GM19023 (cell line): ENCODE measurements around the gene MS4A14.
"Not testable (repeated sequence)": the region's sequence is repeated elsewhere in the genome, so short reads cannot be mapped to it uniquely, and the experiment has no call there.

Experiments used
- ATAC-seq: cut with Tn5 transposase; IDR thresholded peaks from one replicate; pipeline ENCODE4 v1.9.1; 2021; ENCODE audit warnings: mild to moderate bottlenecking, moderate library complexity; ENCODE audit not compliant: unreplicated experiment

Gene MS4A14

GRCh38 chr11:60396382-60396781 lies at the start of gene MS4A14:
Gene MS4A14 (plus strand): TSS chr11:60396459. CDS start chr11:60396579, 120 bp downstream.
- no peak for ATAC-seq

- no peak for ATAC-seq
These were observed 49.0 kb upstream of the MS4A14 start for GRCh38 chr11:60347084-60347797.

- no peak for ATAC-seq
These were observed 48.1 kb upstream of the MS4A14 start for GRCh38 chr11:60348116-60348515.

- no peak for ATAC-seq
These were observed 46.3 kb upstream of the MS4A14 start for GRCh38 chr11:60349990-60350389.

- ATAC-seq = no peak
These were observed 38.5 kb upstream of the MS4A14 start for GRCh38 chr11:60357771-60358170.

- no peak for ATAC-seq
These were observed 35.6 kb upstream of the MS4A14 start for GRCh38 chr11:60360621-60361020.

GRCh38 chr11:60362241-60362640 lies 34.0 kb upstream of the MS4A14 start:
- ATAC-seq = no peak

- peak; percentile 60 for ATAC-seq
These were observed 32.5 kb upstream of the MS4A14 start for GRCh38 chr11:60363542-60364470.

- not testable (repeated sequence) for ATAC-seq
These were observed 29.9 kb upstream of the MS4A14 start for GRCh38 chr11:60366262-60366904.

GRCh38 chr11:60367009-60367408 lies 29.2 kb upstream of the MS4A14 start:
- ATAC-seq = peak; percentile 82

- ATAC-seq = no peak
These were observed 28.4 kb upstream of the MS4A14 start for GRCh38 chr11:60367896-60368295.

GRCh38 chr11:60370252-60370810 lies 25.9 kb upstream of the MS4A14 start:
- ATAC-seq = no peak

- no peak for ATAC-seq
These were observed 25.4 kb upstream of the MS4A14 start for GRCh38 chr11:60370811-60371298.

GRCh38 chr11:60371386-60371785 lies 24.9 kb upstream of the MS4A14 start:
- ATAC-seq = no peak

- ATAC-seq = no peak
These were observed 24.4 kb upstream of the MS4A14 start for GRCh38 chr11:60371854-60372253.

- ATAC-seq = no peak
These were observed 23.5 kb upstream of the MS4A14 start for GRCh38 chr11:60372767-60373166.

GRCh38 chr11:60375316-60375715 lies 20.9 kb upstream of the MS4A14 start:
- no peak for ATAC-seq

GRCh38 chr11:60376601-60377000 lies 19.7 kb upstream of the MS4A14 start:
- ATAC-seq = no peak

- ATAC-seq = peak; percentile 45
These were observed 18.7 kb upstream of the MS4A14 start for GRCh38 chr11:60377401-60378136.

- ATAC-seq = peak; percentile 84
These were observed 17.9 kb upstream of the MS4A14 start, which contains the start of gene MS4A7 for GRCh38 chr11:60378354-60378753. Gene MS4A7 (plus strand): TSS chr11:60378532. CDS start chr11:60383142, 4,610 bp downstream.
